ENCODE data around the gene OR4F6.
"Not testable (repeated sequence)": the region's sequence is repeated elsewhere in the genome, so short reads cannot be mapped to it uniquely, and the experiment has no call there.

- not testable (repeated sequence) for TF ChIP-seq CTCF (conservative IDR thresholded peaks at IDR 0.05; ENCODE audit: low read depth in 2 of 2); CREB1 (CRISPR knock-in tag; IDR thresholded peaks at IDR 0.05; ENCODE audit: low read depth); EZH2 (IDR thresholded peaks at IDR 0.05; ENCODE audit: low read depth, unreplicated experiment); POLR2AphosphoS5 (IDR thresholded peaks at IDR 0.05; ENCODE audit: low read depth); NANOG (IDR thresholded peaks at IDR 0.05; ENCODE audit: borderline replicate concordance); REST (IDR thresholded peaks at IDR 0.05; ENCODE audit: unreplicated experiment); JUNB (IDR thresholded peaks at IDR 0.05; ENCODE audit: unreplicated experiment); EZH2phosphoT487 (IDR thresholded peaks at IDR 0.05; ENCODE audit: unreplicated experiment); STAT1 (IDR thresholded peaks at IDR 0.05; ENCODE audit: unreplicated experiment); ZNF331 (CRISPR knock-in tag; IDR thresholded peaks at IDR 0.05; ENCODE audit: low read depth); ETS1 (IDR thresholded peaks at IDR 0.05)
Observed at GRCh38 chr15:101788001-101788400, 15.3 kb upstream of the OR4F6 start.
